Hematopoietic multipotent progenitor cell treated with erythropoietin and hydrocortisone succinate and interleukin-3 and kit ligand, for 15 days (in vitro differentiated cells): ENCODE data around the gene DTNA.

Source experiments
- DNase-seq: peaks from one replicate; pipeline ENCODE4 v3.0.0-alpha.2; 2015; ENCODE audit warnings: low spot score

DTNA gene

GRCh38 chr18:34859496-34859895 lies 149.4 kb downstream of the DTNA start:
- no peak for DNase-seq

GRCh38 chr18:34862561-34862960 lies 152.5 kb downstream of the DTNA start:
- no peak for DNase-seq

- DNase-seq, result no peak
These were observed 153.6 kb downstream of the DTNA start for GRCh38 chr18:34863702-34864101.

DNA sequence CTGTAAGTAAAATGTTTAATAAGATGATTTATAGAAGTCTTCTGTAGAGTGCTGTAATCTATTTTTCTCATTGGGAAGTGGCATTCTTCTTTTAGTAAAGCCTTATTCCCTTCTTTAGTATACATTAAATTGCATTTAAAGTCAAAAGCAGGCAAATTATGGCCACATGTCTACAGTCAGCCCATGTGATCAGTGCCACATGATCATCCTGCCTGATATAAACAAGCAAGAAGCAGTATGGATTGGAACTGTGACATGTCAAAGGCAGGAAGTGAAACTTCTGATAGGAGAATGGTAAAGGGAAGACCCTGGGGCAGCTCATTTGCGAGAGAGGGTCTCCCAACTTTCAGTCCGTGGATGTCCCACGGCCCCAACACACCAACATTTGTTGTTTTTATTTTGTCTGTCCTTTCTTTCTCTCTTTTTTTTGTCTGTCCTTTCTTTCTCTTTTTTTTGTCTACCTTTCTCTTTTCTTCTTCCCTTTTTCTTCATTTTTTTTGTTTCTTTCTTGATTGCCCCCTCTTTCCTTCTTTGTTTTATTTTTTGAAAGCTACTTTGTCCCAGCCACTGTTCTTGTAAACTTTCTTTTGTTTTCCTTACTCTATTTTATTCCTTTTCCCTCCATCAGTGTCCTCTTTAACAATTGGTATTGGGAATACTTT lies 154.9 kb downstream of the DTNA start:
- no peak for DNase-seq

- DNase-seq, result no peak
These were observed 156.2 kb downstream of the DTNA start for GRCh38 chr18:34866310-34866709.

- DNase-seq, result no peak
These were observed 156.6 kb downstream of the DTNA start for GRCh38 chr18:34866739-34867138.

GRCh38 chr18:34867520-34867919 lies 157.4 kb downstream of the DTNA start:
- no peak for DNase-seq

- DNase-seq, result no peak
These were observed 160.6 kb downstream of the DTNA start for GRCh38 chr18:34870555-34871310.

- no peak for DNase-seq
These were observed 161.3 kb downstream of the DTNA start for GRCh38 chr18:34871435-34871834.

- DNase-seq, result no peak
These were observed 162.0 kb downstream of the DTNA start for GRCh38 chr18:34872066-34872465.

DNA sequence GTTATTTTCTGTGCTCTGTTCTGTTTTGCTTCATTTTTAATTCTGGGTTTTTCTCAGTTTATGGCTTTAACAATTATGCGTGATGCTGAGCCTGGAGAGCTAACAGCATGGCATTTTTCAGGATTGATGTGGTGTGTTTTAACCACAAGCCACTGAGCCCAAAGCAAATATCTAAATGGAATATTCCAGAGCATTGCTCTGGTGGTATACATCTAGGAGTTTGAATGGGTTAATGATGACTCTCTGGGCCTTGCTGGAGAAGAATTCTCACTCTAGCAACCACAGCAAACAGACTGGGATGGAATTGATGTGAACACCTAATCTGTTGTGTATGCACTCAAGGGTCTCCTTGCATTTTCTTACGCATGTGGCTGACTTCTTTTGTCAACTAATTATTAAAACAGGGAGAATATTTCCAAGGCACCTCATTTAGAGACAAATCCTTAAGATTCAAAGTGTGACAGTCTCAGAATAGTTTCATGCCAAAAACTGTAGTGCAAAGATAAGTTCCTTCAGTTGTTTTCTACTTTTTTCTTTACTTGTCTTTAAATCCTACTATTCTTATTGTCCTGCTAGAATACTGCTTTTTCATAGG lies 164.0 kb downstream of the DTNA start:
- no peak for DNase-seq

- no peak for DNase-seq
These were observed 165.1 kb downstream of the DTNA start for GRCh38 chr18:34875150-34875549.

DNA sequence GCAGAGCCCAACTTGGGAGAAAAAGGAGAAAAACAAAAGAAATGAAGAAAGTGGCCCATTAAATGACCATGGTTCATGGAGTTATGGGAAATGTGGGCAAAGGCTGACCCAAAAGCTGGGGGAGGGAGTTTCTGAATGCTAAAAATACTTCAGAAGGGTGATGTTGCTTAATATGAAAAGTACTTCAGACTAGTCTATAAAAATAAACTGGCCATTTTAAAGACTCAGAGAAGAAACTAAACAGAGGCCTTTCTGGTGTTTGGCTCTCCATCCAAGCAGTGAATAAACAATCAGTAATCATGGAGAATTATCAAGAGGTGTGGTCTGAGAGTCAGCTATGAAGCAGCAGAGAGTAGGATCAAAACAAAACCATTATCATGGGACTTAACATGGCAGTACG lies 170.3 kb downstream of the DTNA start:
- no peak for DNase-seq

- DNase-seq, result no peak
These were observed 171.1 kb downstream of the DTNA start for GRCh38 chr18:34880882-34881834.

- DNase-seq, result no peak
These were observed 174.3 kb downstream of the DTNA start for GRCh38 chr18:34884436-34884835.

GRCh38 chr18:34886177-34886576 lies 176.1 kb downstream of the DTNA start:
- DNase-seq, result no peak

GRCh38 chr18:34887881-34888580 lies 177.9 kb downstream of the DTNA start:
- DNase-seq, result no peak

- no peak for DNase-seq
These were observed 180.5 kb downstream of the DTNA start for GRCh38 chr18:34890486-34891085.

DNA sequence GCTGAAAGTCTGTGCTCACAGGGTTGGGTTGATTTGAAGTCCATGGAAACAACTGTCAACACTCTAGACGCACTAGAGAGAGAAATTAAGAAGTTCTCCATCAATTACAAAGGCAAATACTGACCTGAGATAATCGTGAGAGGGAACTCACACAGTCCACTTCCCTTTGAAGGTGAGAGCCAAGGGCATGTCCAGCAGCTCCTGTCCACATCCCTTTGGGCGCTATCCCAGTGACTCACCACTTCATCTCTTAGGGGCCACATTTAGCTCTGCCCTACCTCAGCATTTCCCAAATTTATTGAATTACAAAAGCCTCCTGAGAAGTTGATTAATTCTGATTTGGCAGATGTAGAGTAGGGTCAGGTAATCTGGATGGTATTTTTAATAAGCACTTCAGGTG lies 182.3 kb downstream of the DTNA start:
- no peak for DNase-seq

- no peak for DNase-seq
These were observed 183.1 kb downstream of the DTNA start for GRCh38 chr18:34893239-34893638.

DNA sequence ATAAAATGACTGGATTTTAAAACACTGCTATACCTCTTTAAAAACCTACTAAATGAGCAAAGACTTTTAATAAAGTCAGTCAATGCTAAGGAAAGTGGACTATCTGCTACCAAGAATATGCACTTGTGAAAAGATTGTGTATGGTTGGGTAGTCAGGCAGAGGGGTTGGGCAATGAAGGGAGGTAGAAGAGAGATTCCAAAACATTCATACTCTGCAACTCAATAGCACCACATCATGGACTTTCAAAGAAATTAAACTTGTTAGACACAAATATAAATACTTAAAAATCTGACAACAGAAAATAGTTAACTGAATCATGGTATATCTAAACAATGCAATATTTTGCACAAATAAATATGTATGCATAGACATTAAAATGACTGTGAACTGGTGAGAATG lies 191.2 kb downstream of the DTNA start:
- DNase-seq, result no peak
